Measurements from ENCODE around the gene CFAP45. TPM values are rescaled to one million over a fixed set of nuclear protein-coding genes. Genes with fewer than 3 reads are reported as not detected.

Gene CFAP45
- total and polyA plus RNA-seq, 2 of the 8 experiments (the other 6 are each of a cell fraction or from before 2014, with no cell fraction given) = 0.05 TPM; not detected in 1

DNA sequence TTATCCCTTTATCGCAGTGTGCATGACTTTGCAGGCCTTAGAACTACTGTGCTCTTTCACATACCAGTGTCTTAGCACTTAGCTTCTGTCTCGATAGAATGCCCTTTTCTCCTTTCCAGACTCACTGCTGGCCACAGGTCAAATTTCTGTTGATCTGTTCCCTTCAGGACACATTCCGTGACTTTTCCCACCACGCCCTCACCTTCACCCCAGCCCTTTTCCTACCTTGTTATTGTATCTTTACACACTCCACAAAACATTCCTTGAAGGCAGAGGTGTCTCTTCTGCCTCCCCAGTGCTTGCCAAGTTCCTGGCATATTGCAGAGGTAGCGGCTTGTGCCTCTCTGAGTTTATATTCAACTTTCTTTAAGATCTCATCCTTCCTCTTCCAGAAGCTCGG is 49.2 kb upstream of the CFAP45 start:
- H2BK120ac ChIP-seq (replicated peaks; ENCODE audit: low read depth, low read length) = no peak overlapping the region
- no peak overlapping the region for H3K9ac ChIP-seq (replicated peaks in 1 of 4; ENCODE audit: extremely low read depth in 1 of 4, low read depth in 3 of 4, low read length in 3 of 4)
- H3K79me2 ChIP-seq (ENCODE audit: control insufficient read depth in 1 of 2, insufficient read depth in 2 of 2, low read length in 2 of 2) = peaks cover 3 to 9% of the 10 kb centered on the region in 2 experiments; a peak in 2 of 4 replicates
- no peaks in the 10 kb centered on the region for H4K20me1 ChIP-seq (replicated peaks in 1 of 2; ENCODE audit: control insufficient read depth in 1 of 2, insufficient read depth in 2 of 2, low read length in 2 of 2)
- H3K4me3 ChIP-seq (ENCODE audit: extremely low read depth in 1 of 4, insufficient read depth in 2 of 4, low read depth in 3 of 4, low read length in 4 of 4) = no peak overlapping the region
- FAIRE-seq = no peak
- no peak overlapping the region for H3K23ac ChIP-seq (ENCODE audit: insufficient read length)
- no peak overlapping the region for H2AFZ ChIP-seq (ENCODE audit: low read length)
- ChIA-PET POLR2A (ENCODE audit: partially characterized antibody) (interaction anchor here (1.2 to 1.4 kb wide), 3 partner anchors 16 to 60 kb away, joined by 3 read pairs; no protein-coding TSS in a partner anchor), CTCF (ENCODE audit: partially characterized antibody) (interaction anchor here (16.3 to 35.5 kb wide), 2 partner anchors 12 to 55 kb away, joined by 128 to 696 read pairs; no protein-coding TSS in a partner anchor)
- no peak overlapping the region for H3K4me2 ChIP-seq (ENCODE audit: insufficient read depth in 1 of 2, low read depth in 2 of 2, low read length in 2 of 2)
- no peak overlapping the region for H4K5ac ChIP-seq (ENCODE audit: insufficient read length, low read depth, low read length)
- H3K79me1 ChIP-seq (ENCODE audit: low read depth, low read length) = peaks cover 2% of the 10 kb centered on the region; the same call in 1 of the 2 replicates
- no peaks in the 10 kb centered on the region for H3K36me3 ChIP-seq (ENCODE audit: control insufficient read depth in 2 of 4, insufficient read depth in 4 of 4, low read length in 3 of 4)
- peaks cover 7 to 13% (median 10%) of the 10 kb centered on the region in 4 experiments for H3K4me1 ChIP-seq (replicated peaks in 1 of 4; ENCODE audit: control insufficient read depth in 3 of 4, insufficient read depth in 4 of 4, low read length in 3 of 4)
- no peak overlapping the region for H2BK20ac ChIP-seq (ENCODE audit: low read length)
- DNase-seq (ENCODE audit: low read depth in 1 of 2, low spot score in 2 of 2) = no peak
- no peak overlapping the region for H4K91ac ChIP-seq (replicated peaks; ENCODE audit: insufficient read length, low read length)
- H3K4ac ChIP-seq (replicated peaks; ENCODE audit: insufficient read length, low read depth, low read length) = no peak overlapping the region
- peaks cover 10% of the 10 kb centered on the region; the same call in 1 of the 2 replicates for H3K23me2 ChIP-seq (ENCODE audit: low read depth, low read length)
- H3K27ac ChIP-seq (ENCODE audit: low read depth, low read length) = no peak overlapping the region
- H2BK5ac ChIP-seq (ENCODE audit: low read depth, low read length) = no peak overlapping the region
- no peak overlapping the region for H4K8ac ChIP-seq (ENCODE audit: extremely low read depth, insufficient read depth, low read length)
- no peak overlapping the region for H3K18ac ChIP-seq (ENCODE audit: extremely low read depth, low read length)
- no peak overlapping the region for H2BK15ac ChIP-seq (ENCODE audit: low read length)
- no peak overlapping the region for H2BK12ac ChIP-seq (ENCODE audit: low read depth, low read length)
- H2AK5ac ChIP-seq (ENCODE audit: low read depth, low read length) = no peak overlapping the region
- WGBS, 2 experiments (ENCODE audit: extremely low coverage in 1 of 2, insufficient coverage in 1 of 2, insufficient read length in 1 of 2, insufficient replicate concordance in 2 of 2, low coverage in 1 of 2, low lambda C conversion rate in 2 of 2, missing lambda C conversion rate in 1 of 2) = 87 to 100% methylated on average over 1 to 6 of the region's 6 CpGs
- H3K27me3 ChIP-seq (replicated peaks in 1 of 4; ENCODE audit: control insufficient read depth in 3 of 4, extremely low read depth in 1 of 4, insufficient read depth in 3 of 4, low read length in 3 of 4) = no peaks in the 10 kb centered on the region; a peak in 1 of 7 replicates
- H3K9me3 ChIP-seq (ENCODE audit: insufficient read depth in 2 of 2, low read depth in 1 of 2, low read length in 1 of 2) = no peaks in the 10 kb centered on the region
- H3K56ac ChIP-seq (replicated peaks; ENCODE audit: insufficient read length, low read depth, low read length) = no peak overlapping the region
- TF ChIP-seq POLR2AphosphoS5 (IDR thresholded peaks at IDR 0.05; ENCODE audit: low read depth, low read length) = no peak
- no peak for TF ChIP-seq KDM4A (IDR thresholded peaks at IDR 0.05; ENCODE audit: low read depth, low read length, severe bottlenecking)
- TF ChIP-seq FOSL1 (IDR thresholded peaks at IDR 0.05; ENCODE audit: insufficient read depth, low read depth, low read length) = no peak
- no peak for TF ChIP-seq CBX8 (IDR thresholded peaks at IDR 0.05; ENCODE audit: borderline replicate concordance, low read depth, low read length)
- TF ChIP-seq SRF (IDR thresholded peaks at IDR 0.05; ENCODE audit: low read depth, low read length) = no peak
- TF ChIP-seq HDAC6 (IDR thresholded peaks at IDR 0.05; ENCODE audit: low read depth, low read length) = no peak
- no peak for TF ChIP-seq TEAD4 (IDR thresholded peaks at IDR 0.05; ENCODE audit: low read depth, low read length)
- no peak overlapping the region for H3K14ac ChIP-seq (ENCODE audit: insufficient read length)

Measured in H1 (cell line).